CD4-positive, alpha-beta T cell treated with Interleukin-17A for 4 hours (primary cell): ENCODE data around the gene KLHL7.

Source experiments
- DNase-seq: peaks from one replicate; pipeline ENCODE4 v3.0.0-alpha.2; 2020; ENCODE audit warnings: mixed read lengths

Gene KLHL7

GRCh38 chr7:23105644-23106056 lies at the start of gene KLHL7:
TSS of gene KLHL7 (plus strand) at chr7:23105785. CDS start at chr7:23106027, 242 bp downstream.
- peak; percentile 97 for DNase-seq

GRCh38 chr7:23058408-23059096 lies 47.0 kb upstream of the KLHL7 start:
- DNase-seq, result no peak

- no peak for DNase-seq
Observed at GRCh38 chr7:23061327-23061726, 44.3 kb upstream of the KLHL7 start.

- no peak for DNase-seq
Observed at GRCh38 chr7:23062452-23062851, 43.1 kb upstream of the KLHL7 start.

- no peak for DNase-seq
Observed at GRCh38 chr7:23065974-23066373, 39.6 kb upstream of the KLHL7 start.

- no peak for DNase-seq
Observed at GRCh38 chr7:23067271-23067670, 38.3 kb upstream of the KLHL7 start.

- DNase-seq, result no peak
Observed at GRCh38 chr7:23072048-23072447, 33.5 kb upstream of the KLHL7 start.

- no peak for DNase-seq
Observed at GRCh38 chr7:23072922-23073321, 32.7 kb upstream of the KLHL7 start.

- DNase-seq, result no peak
Observed at GRCh38 chr7:23074443-23075261, 30.9 kb upstream of the KLHL7 start.

- no peak for DNase-seq
Observed at GRCh38 chr7:23075571-23075970, 30.0 kb upstream of the KLHL7 start.

- no peak for DNase-seq
Observed at GRCh38 chr7:23076772-23077171, 28.8 kb upstream of the KLHL7 start.

- no peak for DNase-seq
Observed at GRCh38 chr7:23093111-23093510, 12.5 kb upstream of the KLHL7 start.

GRCh38 chr7:23093546-23093945 lies 12.0 kb upstream of the KLHL7 start:
- no peak for DNase-seq

GRCh38 chr7:23096518-23097290 lies 8.9 kb upstream of the KLHL7 start:
- no peak for DNase-seq

GRCh38 chr7:23098029-23098428 lies 7.6 kb upstream of the KLHL7 start:
- no peak for DNase-seq

GRCh38 chr7:23098460-23098859 lies 7.1 kb upstream of the KLHL7 start:
- DNase-seq, result no peak

- DNase-seq, result no peak
Observed at GRCh38 chr7:23100697-23101096, 4.9 kb upstream of the KLHL7 start.

- DNase-seq, result no peak
Observed at GRCh38 chr7:23105086-23105643, 420 bp upstream of the KLHL7 start.

- DNase-seq, result peak; percentile 51
Observed at GRCh38 chr7:23106057-23106822, 655 bp downstream of the KLHL7 start.

- DNase-seq, result no peak
Observed at GRCh38 chr7:23106823-23107663, 1.5 kb downstream of the KLHL7 start.

GRCh38 chr7:23107781-23108180 lies 2.2 kb downstream of the KLHL7 start:
- DNase-seq, result no peak
